ENCODE measurements around the gene MIS18A.

DNA sequence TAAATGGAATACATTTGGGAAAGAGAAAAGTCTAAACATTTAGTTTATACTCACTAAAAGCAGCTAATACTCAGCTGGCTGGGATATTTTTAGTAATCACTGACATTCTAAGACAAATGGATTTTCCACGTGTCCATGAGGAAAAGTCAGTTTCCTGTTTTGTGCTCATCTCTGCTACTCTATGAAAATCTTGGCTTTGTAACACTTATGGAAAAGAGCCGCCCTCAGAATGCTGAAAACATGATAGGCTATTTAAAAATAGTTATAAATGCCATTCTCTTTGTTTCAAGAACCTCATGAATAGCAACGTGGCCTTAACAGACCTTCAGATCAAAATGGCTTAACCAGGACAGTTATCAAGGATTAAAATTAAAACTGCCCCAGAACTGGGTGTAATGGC is 49.7 kb upstream of the MIS18A start:
- TF ChIP-seq EP300 (IDR thresholded peaks at IDR 0.05; ENCODE audit: borderline replicate concordance in 1 of 2, control insufficient read depth in 1 of 2, low read depth in 2 of 2, low read length in 2 of 2) (no peak), SUPT20H (IDR thresholded peaks at IDR 0.05; ENCODE audit: borderline replicate concordance, control insufficient read depth, low read depth, low read length) (no peak), SMARCA5 (IDR thresholded peaks at IDR 0.05) (no peak), YY1 (IDR thresholded peaks at IDR 0.05; ENCODE audit: low read depth, low read length) (no peak), JUND (IDR thresholded peaks at IDR 0.05; ENCODE audit: low read depth, low read length) (no peak), EZH2 (IDR thresholded peaks at IDR 0.05; ENCODE audit: borderline replicate concordance, control insufficient read depth, low read depth, low read length) (no peak), FOXK2 (IDR thresholded peaks at IDR 0.05) (no peak), CHD1 (IDR thresholded peaks at IDR 0.05; ENCODE audit: low read depth, low read length) (no peak)
- TF ChIP-seq, protein P1, sequence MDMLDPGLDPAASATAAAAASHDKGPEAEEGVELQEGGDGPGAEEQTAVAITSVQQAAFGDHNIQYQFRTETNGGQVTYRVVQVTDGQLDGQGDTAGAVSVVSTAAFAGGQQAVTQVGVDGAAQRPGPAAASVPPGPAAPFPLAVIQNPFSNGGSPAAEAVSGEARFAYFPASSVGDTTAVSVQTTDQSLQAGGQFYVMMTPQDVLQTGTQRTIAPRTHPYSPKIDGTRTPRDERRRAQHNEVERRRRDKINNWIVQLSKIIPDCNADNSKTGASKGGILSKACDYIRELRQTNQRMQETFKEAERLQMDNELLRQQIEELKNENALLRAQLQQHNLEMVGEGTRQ (IDR thresholded peaks at IDR 0.05; ENCODE audit: borderline replicate concordance, low read depth, low read length) = no peak
- TF ChIP-seq, protein P2, sequence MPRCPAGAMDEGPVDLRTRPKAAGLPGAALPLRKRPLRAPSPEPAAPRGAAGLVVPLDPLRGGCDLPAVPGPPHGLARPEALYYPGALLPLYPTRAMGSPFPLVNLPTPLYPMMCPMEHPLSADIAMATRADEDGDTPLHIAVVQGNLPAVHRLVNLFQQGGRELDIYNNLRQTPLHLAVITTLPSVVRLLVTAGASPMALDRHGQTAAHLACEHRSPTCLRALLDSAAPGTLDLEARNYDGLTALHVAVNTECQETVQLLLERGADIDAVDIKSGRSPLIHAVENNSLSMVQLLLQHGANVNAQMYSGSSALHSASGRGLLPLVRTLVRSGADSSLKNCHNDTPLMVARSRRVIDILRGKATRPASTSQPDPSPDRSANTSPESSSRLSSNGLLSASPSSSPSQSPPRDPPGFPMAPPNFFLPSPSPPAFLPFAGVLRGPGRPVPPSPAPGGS (IDR thresholded peaks at IDR 0.05; ENCODE audit: borderline replicate concordance, insufficient read depth, low read depth, low read length, poor library complexity, severe bottlenecking) = no peak
- TF ChIP-seq, protein P3, sequence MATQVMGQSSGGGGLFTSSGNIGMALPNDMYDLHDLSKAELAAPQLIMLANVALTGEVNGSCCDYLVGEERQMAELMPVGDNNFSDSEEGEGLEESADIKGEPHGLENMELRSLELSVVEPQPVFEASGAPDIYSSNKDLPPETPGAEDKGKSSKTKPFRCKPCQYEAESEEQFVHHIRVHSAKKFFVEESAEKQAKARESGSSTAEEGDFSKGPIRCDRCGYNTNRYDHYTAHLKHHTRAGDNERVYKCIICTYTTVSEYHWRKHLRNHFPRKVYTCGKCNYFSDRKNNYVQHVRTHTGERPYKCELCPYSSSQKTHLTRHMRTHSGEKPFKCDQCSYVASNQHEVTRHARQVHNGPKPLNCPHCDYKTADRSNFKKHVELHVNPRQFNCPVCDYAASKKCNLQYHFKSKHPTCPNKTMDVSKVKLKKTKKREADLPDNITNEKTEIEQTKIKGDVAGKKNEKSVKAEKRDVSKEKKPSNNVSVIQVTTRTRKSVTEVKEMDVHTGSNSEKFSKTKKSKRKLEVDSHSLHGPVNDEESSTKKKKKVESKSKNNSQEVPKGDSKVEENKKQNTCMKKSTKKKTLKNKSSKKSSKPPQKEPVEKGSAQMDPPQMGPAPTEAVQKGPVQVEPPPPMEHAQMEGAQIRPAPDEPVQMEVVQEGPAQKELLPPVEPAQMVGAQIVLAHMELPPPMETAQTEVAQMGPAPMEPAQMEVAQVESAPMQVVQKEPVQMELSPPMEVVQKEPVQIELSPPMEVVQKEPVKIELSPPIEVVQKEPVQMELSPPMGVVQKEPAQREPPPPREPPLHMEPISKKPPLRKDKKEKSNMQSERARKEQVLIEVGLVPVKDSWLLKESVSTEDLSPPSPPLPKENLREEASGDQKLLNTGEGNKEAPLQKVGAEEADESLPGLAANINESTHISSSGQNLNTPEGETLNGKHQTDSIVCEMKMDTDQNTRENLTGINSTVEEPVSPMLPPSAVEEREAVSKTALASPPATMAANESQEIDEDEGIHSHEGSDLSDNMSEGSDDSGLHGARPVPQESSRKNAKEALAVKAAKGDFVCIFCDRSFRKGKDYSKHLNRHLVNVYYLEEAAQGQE (IDR thresholded peaks at IDR 0.05; ENCODE audit: low read depth, low read length) = no peak
